Activated T-cell treated with anti-CD3 and anti-CD28 coated beads for 24 hours (primary cell): ENCODE results near the gene ZNF780A.
"Not testable (repeated sequence)": the region's sequence is repeated elsewhere in the genome, so short reads cannot be mapped to it uniquely, and the experiment has no call there.

Experiments used
- DNase-seq: peaks from one replicate; pipeline ENCODE4 v3.0.0-alpha.2; 2020; ENCODE audit warnings: low read depth

The ZNF780A gene

GRCh38 chr19:40090241-40091204 is at the start of gene ZNF780A:
ZNF780A (minus strand) TSS chr19:40090943; CDS start chr19:40084753, 6,190 bp downstream.
- DNase-seq: peak; percentile 69

GRCh38 chr19:40139533-40140287 is 49.0 kb upstream of the ZNF780A start:
- DNase-seq: no peak

- no peak for DNase-seq
Measured at GRCh38 chr19:40136818-40137217, 46.1 kb upstream of the ZNF780A start.

- no peak for DNase-seq
Measured at GRCh38 chr19:40134866-40135265, 44.1 kb upstream of the ZNF780A start.

GRCh38 chr19:40133491-40133890 is 42.7 kb upstream of the ZNF780A start:
- DNase-seq: no peak

GRCh38 chr19:40130013-40130412 is 39.3 kb upstream of the ZNF780A start:
- DNase-seq: no peak

- DNase-seq: no peak
Measured at GRCh38 chr19:40129425-40129824, 38.7 kb upstream of the ZNF780A start.

- DNase-seq: no peak
Measured at GRCh38 chr19:40128991-40129390, 38.2 kb upstream of the ZNF780A start.

GRCh38 chr19:40119380-40119779 is 28.6 kb upstream of the ZNF780A start:
- DNase-seq: no peak

GRCh38 chr19:40118638-40119037 is 27.9 kb upstream of the ZNF780A start:
- not testable (repeated sequence) for DNase-seq

- DNase-seq: no peak
Measured at GRCh38 chr19:40116075-40116474, 25.3 kb upstream of the ZNF780A start.

- DNase-seq: not testable (repeated sequence)
Measured at GRCh38 chr19:40114119-40114518, 23.4 kb upstream of the ZNF780A start.

- DNase-seq: not testable (repeated sequence)
Measured at GRCh38 chr19:40112271-40112670, 21.5 kb upstream of the ZNF780A start.

GRCh38 chr19:40110570-40110969 is 19.8 kb upstream of the ZNF780A start:
- no peak for DNase-seq

GRCh38 chr19:40104754-40105153 is 14.0 kb upstream of the ZNF780A start:
- no peak for DNase-seq

- DNase-seq: no peak
Measured at GRCh38 chr19:40103600-40103999, 12.9 kb upstream of the ZNF780A start.

- DNase-seq: no peak
Measured at GRCh38 chr19:40101813-40102212, 11.1 kb upstream of the ZNF780A start.

- DNase-seq: no peak
Measured at GRCh38 chr19:40093416-40093815, 2.7 kb upstream of the ZNF780A start.

GRCh38 chr19:40091205-40092129 is 724 bp upstream of the ZNF780A start:
- no peak for DNase-seq

- DNase-seq: no peak
Measured at GRCh38 chr19:40089462-40089861, 1.3 kb downstream of the ZNF780A start.

- no peak for DNase-seq
Measured at GRCh38 chr19:40088299-40089047, 2.3 kb downstream of the ZNF780A start.
